ENCODE measurements around the gene DBN1. TPM values are rescaled to one million over a fixed set of nuclear protein-coding genes. Genes with fewer than 3 reads are reported as not detected.

DBN1 gene
- total RNA-seq, result 1 to 10 TPM; 4.9 to 5.0 TPM

DNA sequence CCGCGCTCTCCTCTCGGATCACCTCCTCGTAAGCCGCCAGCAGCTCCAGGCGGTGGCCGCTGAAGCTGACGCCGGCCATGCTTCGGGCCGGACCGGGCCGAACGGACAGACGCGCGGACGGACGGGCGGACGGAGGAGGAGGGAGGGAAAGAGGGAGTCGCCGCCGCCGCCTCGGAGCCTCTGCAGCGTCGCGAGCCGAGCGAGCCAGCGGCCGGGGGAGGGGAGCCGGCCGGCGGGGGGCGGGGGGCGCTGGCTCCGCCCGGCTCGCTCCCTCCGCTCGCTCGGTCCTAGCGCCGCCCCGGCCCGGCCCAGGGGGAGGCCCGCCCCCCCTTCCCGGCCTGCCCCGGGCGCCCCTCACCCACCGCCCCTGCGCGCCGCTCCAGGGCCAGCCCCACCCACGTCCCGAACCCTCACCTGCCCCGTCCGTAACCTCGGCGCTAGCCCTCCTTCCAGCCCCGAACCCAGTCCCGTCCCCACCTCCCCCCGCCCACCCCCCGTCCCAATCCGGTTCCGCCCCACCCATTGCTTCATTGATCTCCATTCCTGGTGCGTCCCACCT, at the start of gene DBN1:
DBN1 (minus strand) TSS at position 192 of the 559 bp plus-strand sequence; CDS start at position 79, 113 bp downstream.
- DNase-seq, result no peak
- H3K36me3 Mint-ChIP-seq (ENCODE audit: low read depth), result no peaks in the 10 kb centered on the region
- H3K4me1 Mint-ChIP-seq, result peaks cover 34% of the 10 kb centered on the region
- no peaks in the 10 kb centered on the region for H3K9me3 Mint-ChIP-seq
- peaks cover 25% of the 10 kb centered on the region for H3K27me3 Mint-ChIP-seq
- CTCF ChIA-PET, result interaction anchor here (1.3 to 1.7 kb wide), 2 partner anchors 16 to 163 kb away, joined by 4 to 5 read pairs; no protein-coding TSS in a partner anchor
- H3K4me3 Mint-ChIP-seq, result peak within 1 kb of the TSS; percentile 68
- no peak within 1 kb of the TSS for H3K27ac Mint-ChIP-seq
- POLR2A ChIA-PET, result interaction anchor here (1.4 to 1.7 kb wide), 3 partner anchors 16 to 47 kb away, joined by 3 to 5 read pairs (median 4); partner anchors contain the start of gene GRK6

DNA sequence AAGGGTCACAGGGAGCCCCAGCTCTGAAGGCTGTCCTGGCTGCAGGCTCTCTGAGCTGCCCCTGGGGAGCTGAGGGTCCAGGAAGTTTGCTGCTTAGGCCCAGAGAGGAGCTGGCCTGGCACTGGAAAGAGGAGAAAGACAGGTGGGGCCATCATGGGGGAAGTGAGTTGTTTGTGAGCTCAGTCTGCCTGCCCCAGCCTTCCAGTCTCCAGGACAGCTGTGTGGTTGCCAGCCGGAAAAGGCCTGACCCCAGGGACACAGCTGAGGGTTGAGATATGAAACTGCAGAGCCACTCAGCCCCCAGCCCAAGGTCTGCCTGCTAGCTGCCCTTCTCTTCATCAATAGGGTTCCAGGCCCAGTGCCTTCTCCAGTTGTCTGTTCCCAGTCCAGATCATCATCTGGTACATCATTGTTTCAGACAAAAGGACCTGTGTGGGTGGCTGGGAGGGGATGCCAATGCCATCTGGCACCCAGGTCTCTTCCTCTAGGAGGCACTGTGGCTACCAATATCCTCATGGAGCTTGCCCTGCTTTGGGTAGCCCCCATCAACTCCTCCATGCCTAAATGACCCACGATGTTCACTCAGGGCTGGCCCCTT, 47.6 kb upstream of the DBN1 start:
- Mint-ChIP-seq H3K27ac (peak overlapping the region; percentile 63), H3K9me3 (no peaks in the 10 kb centered on the region), H3K27me3 (no peaks in the 10 kb centered on the region), H3K4me3 (no peak overlapping the region), H3K36me3 (ENCODE audit: low read depth) (peaks cover 45% of the 10 kb centered on the region), H3K4me1 (peaks cover 38% of the 10 kb centered on the region)
- ChIA-PET CTCF (interaction anchor here (1.6 to 1.9 kb wide), 2 partner anchors 10 to 130 kb away, joined by 4 to 6 read pairs; no protein-coding TSS in a partner anchor), POLR2A (interaction anchor here (1.4 kb wide), 1 partner anchor 10 kb away, joined by 3 read pairs; no protein-coding TSS in a partner anchor)
- DNase-seq, result no peak

DNA sequence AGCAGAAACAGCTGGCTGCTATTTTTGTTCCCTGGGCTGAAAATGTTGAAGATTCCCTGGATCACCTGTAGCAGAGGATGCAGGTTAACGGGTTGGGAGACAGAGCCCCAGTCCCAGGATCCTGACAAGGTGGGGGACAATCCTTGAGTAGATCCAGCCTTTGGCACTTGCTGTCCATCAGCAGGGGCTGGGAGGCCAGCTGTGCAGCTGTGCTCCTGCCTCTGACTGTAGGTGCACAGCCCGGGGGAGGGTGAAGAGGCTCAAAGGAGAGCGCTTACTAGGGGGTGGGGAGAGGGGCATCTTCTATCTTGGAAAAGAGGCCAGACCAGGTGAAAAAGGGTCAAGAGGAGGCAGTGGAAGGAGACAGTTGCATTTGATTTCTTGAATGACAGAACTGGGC, 46.8 kb upstream of the DBN1 start:
- Mint-ChIP-seq H3K9me3 (no peaks in the 10 kb centered on the region), H3K27me3 (no peaks in the 10 kb centered on the region), H3K27ac (no peak overlapping the region), H3K4me1 (peaks cover 46% of the 10 kb centered on the region), H3K36me3 (ENCODE audit: low read depth) (peaks cover 46% of the 10 kb centered on the region), H3K4me3 (no peak overlapping the region)
- ChIA-PET POLR2A (no interaction called here), CTCF (interaction anchor here (1.9 to 2.0 kb wide), 2 partner anchors 19 to 130 kb away, joined by 6 read pairs; no protein-coding TSS in a partner anchor)
- no peak for DNase-seq

DNA sequence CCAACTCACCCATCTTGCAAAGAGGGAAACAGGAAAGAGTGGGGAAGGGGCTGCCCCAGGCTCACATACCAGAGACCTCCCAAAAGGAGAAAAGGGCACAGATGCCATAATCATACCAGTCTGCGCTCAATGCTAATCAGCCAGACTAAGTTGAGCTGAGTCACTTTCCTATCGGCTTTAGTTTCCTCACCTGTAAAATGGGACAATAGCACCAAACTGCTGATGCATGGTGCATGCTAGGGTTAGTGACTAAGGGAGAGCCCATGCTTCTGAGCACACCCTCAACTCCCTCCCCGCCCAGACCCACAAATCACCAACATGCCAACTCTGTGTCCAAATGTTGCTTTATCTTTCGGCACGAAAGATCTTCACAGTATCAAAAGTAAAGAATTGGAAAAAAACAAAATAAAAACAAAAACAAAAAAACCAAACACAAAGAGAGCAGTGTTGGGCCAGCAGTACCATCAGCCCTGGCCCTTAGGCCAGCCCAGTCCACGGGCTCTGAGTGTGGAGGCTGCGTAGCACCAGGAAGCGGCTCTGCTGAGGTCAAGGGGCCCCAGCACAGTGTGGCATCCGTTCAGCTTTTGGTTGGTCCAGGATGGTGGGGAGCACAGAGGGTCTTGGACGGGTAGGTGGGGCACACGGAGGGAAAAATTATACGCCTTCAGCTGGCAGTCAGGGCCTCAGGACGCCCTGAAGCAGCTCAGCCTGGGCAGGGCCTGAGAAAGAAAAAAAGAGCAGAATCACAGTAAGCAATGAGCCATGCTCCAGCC, 46.2 kb upstream of the DBN1 start:
- Mint-ChIP-seq H3K4me1 (peaks cover 50% of the 10 kb centered on the region), H3K27ac (no peak overlapping the region), H3K4me3 (no peak overlapping the region), H3K9me3 (no peaks in the 10 kb centered on the region), H3K27me3 (no peaks in the 10 kb centered on the region), H3K36me3 (ENCODE audit: low read depth) (peaks cover 49% of the 10 kb centered on the region)
- POLR2A ChIA-PET, result no interaction called here
- CTCF ChIA-PET, result interaction anchor here (2.0 kb wide), 1 partner anchor 18 kb away, joined by 6 read pairs; no protein-coding TSS in a partner anchor
- no peak for DNase-seq

DNA sequence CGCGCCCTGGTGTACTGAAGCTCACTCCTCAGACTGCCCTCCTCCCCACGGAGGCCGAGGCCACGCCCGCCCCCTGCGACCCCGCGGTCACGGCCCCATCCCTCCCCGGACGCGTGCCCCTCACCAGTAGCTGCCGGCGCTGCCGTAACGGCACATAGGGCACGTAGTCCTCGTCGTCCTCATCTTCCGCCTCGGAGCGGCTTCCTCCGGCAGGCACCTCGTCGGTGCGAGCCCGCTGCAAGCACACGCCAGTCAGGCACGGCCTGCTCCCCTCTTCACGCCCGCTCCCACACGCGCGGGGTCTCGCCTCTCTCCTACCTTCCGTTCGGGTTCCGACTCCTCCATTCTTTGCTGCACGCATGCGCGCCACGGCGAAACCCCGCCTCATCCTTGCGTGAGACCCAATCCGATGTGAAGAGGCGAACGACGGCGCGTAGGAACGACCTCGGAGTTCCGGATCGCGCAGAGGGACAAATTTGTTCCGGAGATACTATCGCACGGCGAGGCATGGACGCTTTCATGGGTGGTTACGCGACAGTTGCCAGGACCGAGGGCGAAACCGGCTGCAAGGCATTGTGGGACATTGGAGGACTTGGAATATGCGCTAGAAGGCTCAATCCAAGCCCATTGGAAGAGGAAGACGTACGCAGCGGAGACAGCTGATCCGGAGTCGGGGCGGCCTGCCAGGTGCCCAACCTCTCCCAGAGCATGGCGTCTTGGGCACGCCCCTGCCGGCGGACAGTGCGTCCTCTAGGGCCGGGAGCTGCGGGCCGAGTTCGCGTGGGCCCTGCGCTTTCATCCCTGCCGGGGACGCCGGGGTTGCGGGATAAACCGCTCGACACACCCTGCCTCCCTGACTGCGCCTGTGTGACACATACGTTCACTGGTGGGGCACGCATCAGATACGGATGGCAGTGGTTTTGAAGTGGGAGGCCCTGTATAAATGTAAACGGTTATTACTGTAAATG, 43.5 kb upstream of the DBN1 start, which contains the start of gene DDX41:
DDX41 (minus strand) TSS at position 361 of the 968 bp plus-strand sequence; CDS start at position 345, 16 bp downstream.
- Mint-ChIP-seq H3K27ac (peak within 1 kb of the TSS; percentile 81), H3K4me1 (peaks cover 53% of the 10 kb centered on the region), H3K9me3 (no peaks in the 10 kb centered on the region), H3K27me3 (no peaks in the 10 kb centered on the region), H3K4me3 (peak within 1 kb of the TSS; percentile 90), H3K36me3 (ENCODE audit: low read depth) (peaks cover 59% of the 10 kb centered on the region)
- DNase-seq, result peak; percentile 97
- ChIA-PET POLR2A (interaction anchor here (0.9 to 2.1 kb wide), 13 partner anchors 10 to 688 kb away, joined by 3 to 12 read pairs (median 4); partner anchors contain the start of genes HNRNPAB, LMAN2, PDLIM7 and TMED9), CTCF (interaction anchor here (1.1 to 3.1 kb wide), 5 partner anchors 15 to 206 kb away, joined by 3 to 21 read pairs (median 3); partner anchors contain the start of gene PDLIM7)

DNA sequence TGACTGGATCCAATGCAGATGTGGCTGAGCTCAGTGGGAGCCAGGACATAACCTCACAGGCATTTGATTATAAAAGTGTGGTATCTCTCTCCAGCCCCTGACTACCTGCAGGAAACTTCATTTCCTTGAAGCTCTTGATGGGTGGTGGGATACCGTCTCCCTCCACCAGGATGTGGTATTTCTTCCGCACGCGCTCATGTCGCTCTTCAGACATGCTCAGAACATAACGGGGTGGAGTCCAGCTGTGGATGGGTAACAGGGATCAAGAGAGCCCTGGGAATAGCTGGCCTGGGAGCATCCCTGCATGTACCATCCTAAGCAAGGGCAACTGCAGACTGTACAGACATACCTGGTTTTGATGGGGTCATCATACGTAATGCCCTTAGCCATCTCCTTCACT, 42.1 kb upstream of the DBN1 start:
- Mint-ChIP-seq H3K27ac (peak overlapping the region; percentile 45), H3K4me3 (peak overlapping the region; percentile 90), H3K36me3 (ENCODE audit: low read depth) (peaks cover 62% of the 10 kb centered on the region), H3K27me3 (no peaks in the 10 kb centered on the region), H3K4me1 (peaks cover 42% of the 10 kb centered on the region), H3K9me3 (no peaks in the 10 kb centered on the region)
- no peak for DNase-seq
- CTCF ChIA-PET, result interaction anchor here (0.7 to 3.1 kb wide), 3 partner anchors 14 to 22 kb away, joined by 3 to 21 read pairs (median 9); partner anchors contain the start of gene PDLIM7
- POLR2A ChIA-PET, result interaction anchor here (0.8 to 2.1 kb wide), 11 partner anchors 14 to 509 kb away, joined by 3 to 7 read pairs (median 4); partner anchors contain the start of genes LMAN2, MXD3, TMED9 and UIMC1

DNA sequence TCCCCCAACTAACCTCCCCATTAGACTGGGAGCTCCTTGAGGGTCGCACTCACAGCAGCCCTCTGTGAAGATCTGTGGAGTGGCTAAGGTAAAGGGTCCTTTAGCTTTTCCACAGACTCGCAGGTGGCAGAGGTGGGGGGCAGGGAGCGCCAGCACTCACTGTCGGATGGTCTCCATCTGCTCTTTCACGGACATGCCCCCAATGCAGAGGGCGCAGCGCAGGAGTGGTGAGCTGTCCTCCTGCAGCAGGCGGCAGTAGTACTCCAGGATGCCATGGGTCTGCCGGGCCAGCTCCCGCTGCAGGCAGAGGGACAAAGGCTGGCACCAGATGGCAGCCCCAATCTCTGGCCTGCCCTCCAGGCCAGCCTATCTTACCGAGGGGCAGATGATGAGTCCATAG, 41.1 kb upstream of the DBN1 start:
- Mint-ChIP-seq H3K4me1 (peaks cover 34% of the 10 kb centered on the region), H3K4me3 (peak overlapping the region; percentile 90), H3K27ac (no peak overlapping the region), H3K9me3 (no peaks in the 10 kb centered on the region), H3K36me3 (ENCODE audit: low read depth) (peaks cover 54% of the 10 kb centered on the region), H3K27me3 (no peaks in the 10 kb centered on the region)
- ChIA-PET POLR2A (interaction anchor here (1.0 kb wide), 1 partner anchor 38 kb away, joined by 3 read pairs; no protein-coding TSS in a partner anchor), CTCF (interaction anchor here (1.3 kb wide), 1 partner anchor 13 kb away, joined by 4 read pairs; no protein-coding TSS in a partner anchor)
- DNase-seq, result no peak

DNA sequence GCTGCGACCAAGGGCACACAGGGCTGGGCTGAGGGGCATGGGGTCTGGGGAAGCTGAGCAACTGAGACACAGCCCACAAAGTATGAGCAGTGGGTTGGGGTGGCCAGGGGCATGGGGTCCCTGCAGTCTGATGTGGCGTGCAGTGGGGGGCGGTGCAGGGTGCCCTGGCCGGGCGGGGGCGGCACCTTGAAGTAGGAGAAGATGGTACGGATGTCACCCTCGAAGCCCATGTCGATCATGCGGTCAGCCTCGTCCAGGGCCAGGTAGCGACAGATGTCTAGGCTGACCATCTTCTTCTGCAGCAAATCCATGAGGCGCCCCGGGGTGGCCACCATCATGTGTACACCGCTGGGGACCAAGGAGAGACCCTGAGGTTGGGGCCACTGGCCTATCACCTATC, 40.1 kb upstream of the DBN1 start:
- ChIA-PET CTCF (interaction anchor here (1.3 kb wide), 1 partner anchor 12 kb away, joined by 4 read pairs; no protein-coding TSS in a partner anchor), POLR2A (no interaction called here)
- Mint-ChIP-seq H3K27me3 (no peaks in the 10 kb centered on the region), H3K4me1 (peaks cover 31% of the 10 kb centered on the region), H3K4me3 (no peak overlapping the region), H3K27ac (no peak overlapping the region), H3K9me3 (no peaks in the 10 kb centered on the region), H3K36me3 (ENCODE audit: low read depth) (peaks cover 50% of the 10 kb centered on the region)
- no peak for DNase-seq

DNA sequence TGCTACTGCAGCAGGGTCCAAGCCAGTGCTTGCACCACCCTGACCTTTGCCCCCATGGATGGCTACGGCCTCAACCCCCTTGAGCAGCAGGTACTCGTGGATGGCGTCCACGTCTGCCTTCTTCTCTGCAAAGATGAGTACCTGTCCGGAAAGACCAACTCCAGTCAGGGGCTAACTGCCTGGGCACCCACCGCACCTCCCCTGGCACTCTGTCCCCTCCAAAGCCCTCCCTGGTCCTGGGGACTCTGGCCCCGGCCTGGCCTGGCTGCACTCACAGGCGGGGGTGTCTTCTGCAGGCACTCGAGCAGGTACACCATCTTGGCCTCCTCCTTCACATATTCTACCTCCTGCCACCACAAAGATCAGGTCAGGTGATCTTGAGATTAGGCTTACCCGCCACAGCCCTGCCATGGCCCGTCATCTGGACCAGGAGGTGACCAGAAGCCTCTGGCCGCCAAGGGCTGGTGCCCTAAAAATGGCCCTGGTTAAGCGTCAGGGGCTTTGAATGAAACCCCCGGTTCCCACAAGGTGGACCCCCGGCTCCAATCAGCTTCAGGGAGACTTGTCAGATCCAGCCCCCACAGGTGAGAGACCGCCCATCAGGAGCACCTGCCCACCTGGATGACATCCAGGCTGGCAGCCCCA, 39.4 kb upstream of the DBN1 start:
- H3K4me3 Mint-ChIP-seq, result no peak overlapping the region
- ChIA-PET CTCF (no interaction called here), POLR2A (no interaction called here)
- no peaks in the 10 kb centered on the region for H3K27me3 Mint-ChIP-seq
- H3K4me1 Mint-ChIP-seq, result peaks cover 31% of the 10 kb centered on the region
- no peak overlapping the region for H3K27ac Mint-ChIP-seq
- no peaks in the 10 kb centered on the region for H3K9me3 Mint-ChIP-seq
- H3K36me3 Mint-ChIP-seq (ENCODE audit: low read depth), result peaks cover 50% of the 10 kb centered on the region
- no peak for DNase-seq

DNA sequence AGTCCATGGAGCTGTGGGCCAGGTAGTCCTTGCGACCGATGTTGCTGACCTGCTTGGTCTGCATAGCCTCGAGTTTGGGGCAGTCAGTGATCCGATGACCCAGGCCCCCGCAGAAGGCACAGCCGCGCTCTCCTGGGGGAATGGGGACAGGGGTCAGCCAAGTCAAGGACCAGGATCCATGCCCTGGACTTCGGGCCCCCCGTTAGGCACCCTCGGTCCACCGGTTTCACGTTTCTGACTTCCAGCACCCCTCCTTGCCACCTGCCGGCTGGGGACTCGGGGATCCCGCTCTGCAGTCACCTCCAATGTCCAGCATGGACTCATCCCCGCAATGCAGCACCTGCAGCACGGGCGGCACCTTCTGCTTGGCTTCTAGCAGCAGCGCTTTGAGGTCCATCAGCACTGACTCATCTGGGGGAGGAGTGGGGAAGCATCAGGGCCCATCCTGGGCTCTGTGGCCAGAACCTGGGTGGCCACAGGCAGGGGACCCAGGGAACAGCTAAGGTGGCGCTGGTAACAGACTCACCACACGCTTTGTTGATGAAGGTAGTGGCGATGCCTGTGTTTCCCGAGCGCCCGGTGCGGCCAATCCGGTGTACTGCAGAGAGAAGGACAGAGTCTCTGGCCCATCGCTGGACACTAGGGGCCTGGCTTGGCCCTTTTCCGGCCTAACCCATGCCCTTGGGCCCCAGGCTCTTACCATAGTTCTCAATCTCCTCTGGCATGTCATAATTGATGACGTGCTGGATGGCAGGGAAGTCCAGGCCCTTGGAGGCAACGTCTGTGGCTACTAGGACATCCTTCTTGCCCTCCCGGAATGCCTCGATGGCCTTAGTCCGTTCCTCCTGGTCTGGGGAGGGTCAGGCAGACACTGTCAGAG, 38.6 kb upstream of the DBN1 start:
- POLR2A ChIA-PET, result no interaction called here
- peaks cover 50% of the 10 kb centered on the region for H3K36me3 Mint-ChIP-seq (ENCODE audit: low read depth)
- peaks cover 27% of the 10 kb centered on the region for H3K4me1 Mint-ChIP-seq
- CTCF ChIA-PET, result no interaction called here
- DNase-seq, result no peak
- H3K27ac Mint-ChIP-seq, result no peak overlapping the region
- no peak overlapping the region for H3K4me3 Mint-ChIP-seq
- H3K27me3 Mint-ChIP-seq, result no peaks in the 10 kb centered on the region
- no peaks in the 10 kb centered on the region for H3K9me3 Mint-ChIP-seq

DNA sequence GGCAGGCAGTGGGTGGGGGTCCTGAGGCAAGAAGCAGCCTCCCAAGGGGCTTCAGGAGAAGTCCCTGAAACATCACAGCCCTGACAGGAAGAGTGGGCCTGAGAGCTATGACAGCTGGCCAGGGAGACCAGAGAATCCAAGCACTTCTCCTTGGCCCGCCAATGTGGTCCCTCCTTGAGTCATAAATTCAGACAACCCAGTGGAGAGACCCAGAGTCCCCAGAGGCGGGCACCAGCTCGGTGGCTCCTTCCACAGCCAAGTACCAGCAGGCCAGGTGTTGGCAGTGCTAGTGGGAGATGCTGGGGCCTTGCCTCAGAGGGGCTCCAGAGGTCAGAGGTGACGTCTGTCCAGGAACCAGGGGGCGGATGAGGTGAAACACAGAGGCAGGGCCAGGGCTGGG, 37.7 kb upstream of the DBN1 start:
- H3K27ac Mint-ChIP-seq, result peak overlapping the region; percentile 16
- no peak for DNase-seq
- ChIA-PET CTCF (no interaction called here), POLR2A (interaction anchor here (0.5 kb wide), 1 partner anchor 10 kb away, joined by 3 read pairs; no protein-coding TSS in a partner anchor)
- H3K36me3 Mint-ChIP-seq (ENCODE audit: low read depth), result peaks cover 44% of the 10 kb centered on the region
- H3K27me3 Mint-ChIP-seq, result no peaks in the 10 kb centered on the region
- H3K4me1 Mint-ChIP-seq, result peaks cover 20% of the 10 kb centered on the region
- no peaks in the 10 kb centered on the region for H3K9me3 Mint-ChIP-seq
- H3K4me3 Mint-ChIP-seq, result no peak overlapping the region

Measured in activated CD4-positive, alpha-beta memory T cell treated with anti-CD3 and anti-CD28 coated beads, Interleukin-2, amount 10 ng/mL, durations not matched to agents 7 days and 5 days (primary cell).